Right lobe of liver (tissue), 6 donors: ENCODE results near the gene CS. TPM values are rescaled to one million over a fixed set of nuclear protein-coding genes. Genes with fewer than 3 reads are reported as not detected.
A peak's percentile ranks its signal among the peaks of the same experiment; 100 is the strongest.

ENCODE experiments used
- ATAC-seq, 4 donors: fragments of 200-7000 bp; cut with Tn5 transposase; one replicate each; pipeline ENCODE4 v1.9.1; 2020; ENCODE audit warnings: mild to moderate bottlenecking in 4 of 4, moderate library complexity in 4 of 4
- DNase-seq, 3 donors: peaks; one replicate each; pipeline ENCODE4 v3.0.0-alpha.2; 2020
- H3K27ac ChIP-seq, 3 donors: fragments of 200-600 bp; one replicate each; pipeline ENCODE4 v1.8.0; 2022
- H3K27me3 ChIP-seq, 2 donors: fragments of 200-600 bp; one replicate each; pipeline ENCODE4 v1.8.0; 2022
- H3K36me3 ChIP-seq, 4 donors: fragments of 200-600 bp; sonication (generic) in 1 of 4; one replicate each; pipeline versions ENCODE4 v1.5.1 to v1.8.0; 2017 to 2022; ENCODE audit warnings: control low read depth in 1 of 4
- H3K4me1 ChIP-seq, 4 donors: fragments of 200-600 bp; sonication (generic) in 1 of 4; one replicate each; pipeline versions ENCODE4 v1.5.1 to v1.8.0; 2017 to 2022; ENCODE audit warnings: control low read depth in 1 of 4
- H3K4me3 ChIP-seq, 3 donors: fragments of 200-600 bp; one replicate each; pipeline ENCODE4 v1.8.0; 2022
- H3K9me3 ChIP-seq, 4 donors: fragments of 200-600 bp; sonication (generic) in 1 of 4; one replicate each; pipeline versions ENCODE4 v1.5.1 to v1.8.0; 2017 to 2022; ENCODE audit warnings: control low read depth in 1 of 4
- POLR2A ChIP-seq: fragments of 450-650 bp; IDR thresholded peaks from one replicate; pipeline ENCODE4 v1.6.1; 2017; ENCODE audit warnings: antibody characterized with exemption, mild to moderate bottlenecking
- WGBS: methylation state at CpG from one replicate; pipeline ENCODE4 v1.1.6; 2018; ENCODE audit warnings: low coverage, low lambda C conversion rate; ENCODE audit not compliant: insufficient coverage; ENCODE audit errors: missing lambda C conversion rate; 5-methylcytosine and 5-hydroxymethylcytosine counted together
- intact Hi-C, 2 donors: fragments of 100-400 bp; cut with DNase I; formaldehyde crosslinking; loops; one replicate each; pipeline versions ENCODE4 v1.11.2 to v1.14.1; 2022
- total RNA-seq, 6 experiments: library from RNA; depleted of rRNA in 2 of 6; stranded (reverse); fragments of >200 nt in 2 of 6; fragmentation: NEBNext Ultra II Directional in 3 of 6; extraction: Animal tissue kit (Norgen Biotek cat#: 25700) in 3 of 6; gene quantifications; one replicate each; pipeline versions ENCODE4 v1.1.0 to v1.2.4, GENCODE V29; 2016 to 2023
- TF ChIP-seq, protein P1 (sequence below), 4 donors: fragments of 200-600 bp in 3 of 4; fragments of 450-650 bp in 1 of 4; IDR thresholded peaks; one replicate each; pipeline versions ENCODE4 v1.5.1 to v1.8.0; 2016 to 2022; ENCODE audit warnings: antibody characterized with exemption in 4 of 4, mild to moderate bottlenecking in 2 of 4
- donor health status: DM: no; HTN: yes; CAD: no.
- donor health status: DM: no; HTN: no; CAD: no.
- donor health status: DM: no; HTN: no; CAD: no.
- donor health status: DM: no; HTN: yes; CAD: no.
- donor health status: DM: no; HTN: yes; CAD: no.

Gene CS
- total RNA-seq, 6 experiments from 2014 or later: 45.6 to 109 (median 61.2) TPM

GRCh38 chr12:56307221-56307965 lies 7.3 kb upstream of the CS start:
- no peak for ATAC-seq
- 85% methylated on average over 5 of the region's 7 CpGs for WGBS

GRCh38 chr12:56304872-56305590 lies 4.9 kb upstream of the CS start:
- no peaks in the 10 kb centered on the region for H3K9me3 ChIP-seq
- H3K4me3 ChIP-seq: no peak overlapping the region
- no peaks in the 10 kb centered on the region for H3K27me3 ChIP-seq
- ATAC-seq (no peak), DNase-seq (peak in 1 of 3 donors; percentile 67)
- peak overlapping the region in 1 of 3 donors; percentile 54 for H3K27ac ChIP-seq
- H3K36me3 ChIP-seq: peaks cover 0 to 16% (median 7%) of the 10 kb centered on the region in 4 donors
- 71% methylated on average over 8 of the region's 8 CpGs for WGBS
- TF ChIP-seq POLR2A: no peak
- TF ChIP-seq, protein P1, sequence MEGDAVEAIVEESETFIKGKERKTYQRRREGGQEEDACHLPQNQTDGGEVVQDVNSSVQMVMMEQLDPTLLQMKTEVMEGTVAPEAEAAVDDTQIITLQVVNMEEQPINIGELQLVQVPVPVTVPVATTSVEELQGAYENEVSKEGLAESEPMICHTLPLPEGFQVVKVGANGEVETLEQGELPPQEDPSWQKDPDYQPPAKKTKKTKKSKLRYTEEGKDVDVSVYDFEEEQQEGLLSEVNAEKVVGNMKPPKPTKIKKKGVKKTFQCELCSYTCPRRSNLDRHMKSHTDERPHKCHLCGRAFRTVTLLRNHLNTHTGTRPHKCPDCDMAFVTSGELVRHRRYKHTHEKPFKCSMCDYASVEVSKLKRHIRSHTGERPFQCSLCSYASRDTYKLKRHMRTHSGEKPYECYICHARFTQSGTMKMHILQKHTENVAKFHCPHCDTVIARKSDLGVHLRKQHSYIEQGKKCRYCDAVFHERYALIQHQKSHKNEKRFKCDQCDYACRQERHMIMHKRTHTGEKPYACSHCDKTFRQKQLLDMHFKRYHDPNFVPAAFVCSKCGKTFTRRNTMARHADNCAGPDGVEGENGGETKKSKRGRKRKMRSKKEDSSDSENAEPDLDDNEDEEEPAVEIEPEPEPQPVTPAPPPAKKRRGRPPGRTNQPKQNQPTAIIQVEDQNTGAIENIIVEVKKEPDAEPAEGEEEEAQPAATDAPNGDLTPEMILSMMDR (IDR thresholded peaks at IDR 0.05): no peak
- intact Hi-C loops: no loop called here
- H3K4me1 ChIP-seq: peaks cover 0 to 49% (median 18%) of the 10 kb centered on the region in 4 donors

More at GRCh38 chr12:56307221-56307965, 7.3 kb upstream of the CS start:
- intact Hi-C loops: no loop called here
- no peaks in the 10 kb centered on the region for H3K9me3 ChIP-seq
- no peak for DNase-seq
- TF ChIP-seq, protein P1 (IDR thresholded peaks at IDR 0.05): no peak
- TF ChIP-seq POLR2A: no peak
- peaks cover 0 to 30% (median 11%) of the 10 kb centered on the region in 4 donors for H3K4me1 ChIP-seq
- no peak overlapping the region for H3K4me3 ChIP-seq
- H3K27me3 ChIP-seq: no peaks in the 10 kb centered on the region
- H3K36me3 ChIP-seq: peaks cover 0 to 27% (median 10%) of the 10 kb centered on the region in 4 donors
- no peak overlapping the region for H3K27ac ChIP-seq

- Histone ChIP-seq H3K9me3 (no peaks in the 10 kb centered on the region), H3K36me3 (peaks cover 0 to 14% (median 6%) of the 10 kb centered on the region in 4 donors), H3K4me1 (peaks cover 0 to 50% (median 20%) of the 10 kb centered on the region in 4 donors), H3K27ac (peak overlapping the region in 1 of 3 donors; percentile 54), H3K27me3 (no peaks in the 10 kb centered on the region), H3K4me3 (no peak overlapping the region)
- TF ChIP-seq POLR2A: no peak
- TF ChIP-seq, protein P1 (IDR thresholded peaks at IDR 0.05): no peak
- no peak for DNase-seq
- ATAC-seq: no peak
- intact Hi-C loops: no loop called here
- WGBS: 86% methylated on average over 1 of the region's 3 CpGs
Observed at GRCh38 chr12:56304276-56304675, 4.1 kb upstream of the CS start.

GRCh38 chr12:56300644-56301464 lies 724 bp upstream of the CS start:
- no peak for DNase-seq
- intact Hi-C loops: no loop called here
- WGBS: 32% methylated on average over 18 of the region's 21 CpGs

More at GRCh38 chr12:56300644-56301464, 724 bp upstream of the CS start:
- TF ChIP-seq, protein P1 (IDR thresholded peaks at IDR 0.05): no peak
- TF ChIP-seq POLR2A: no peak
- no peaks in the 10 kb centered on the region for H3K27me3 ChIP-seq
- peaks cover 0 to 77% (median 25%) of the 10 kb centered on the region in 4 donors for H3K4me1 ChIP-seq
- peaks cover 0 to 8% (median 0%) of the 10 kb centered on the region in 4 donors for H3K36me3 ChIP-seq
- H3K4me3 ChIP-seq: peak overlapping the region; percentile 35 to 94 (median 79)
- H3K9me3 ChIP-seq: no peaks in the 10 kb centered on the region
- peak overlapping the region; percentile 46 to 96 (median 92) for H3K27ac ChIP-seq
- peak in 2 of 4 donors; percentile 0 to 1 for ATAC-seq
